ENCODE data around the gene SACM1L. TPM values are rescaled to one million over a fixed set of nuclear protein-coding genes. Genes with fewer than 3 reads are reported as not detected.
"Not testable (repeated sequence)": the region's sequence is repeated elsewhere in the genome, so short reads cannot be mapped to it uniquely, and the experiment has no call there.

Gene SACM1L
- total RNA-seq, 1 donor from 2014 or later: 46.8 TPM

- Mint-ChIP-seq H3K36me3 (ENCODE audit: low read depth, unreplicated experiment) (peaks cover 14% of the 10 kb centered on the region), H3K27ac (ENCODE audit: unreplicated experiment) (no peak overlapping the region)
Observed at GRCh38 chr3:45682311-45682710, 6.9 kb upstream of the SACM1L start.

GRCh38 chr3:45682786-45683185 lies 6.4 kb upstream of the SACM1L start:
- Mint-ChIP-seq H3K36me3 (ENCODE audit: low read depth, unreplicated experiment) (peaks cover 14% of the 10 kb centered on the region), H3K27ac (ENCODE audit: unreplicated experiment) (no peak overlapping the region), H3K4me1 (ENCODE audit: unreplicated experiment) (peaks cover 8% of the 10 kb centered on the region)

More at GRCh38 chr3:45682311-45682710, 6.9 kb upstream of the SACM1L start:
- Mint-ChIP-seq H3K4me3 (ENCODE audit: unreplicated experiment) (no peak overlapping the region), H3K9me3 (ENCODE audit: unreplicated experiment) (no peaks in the 10 kb centered on the region), H3K27me3 (ENCODE audit: unreplicated experiment) (no peaks in the 10 kb centered on the region), H3K4me1 (ENCODE audit: unreplicated experiment) (peaks cover 12% of the 10 kb centered on the region)
- no peak for DNase-seq (ENCODE audit: low spot score)
- no peak for TF ChIP-seq CTCF (IDR thresholded peaks at IDR 0.05; ENCODE audit: unreplicated experiment)

GRCh38 chr3:45683417-45684326 lies 5.5 kb upstream of the SACM1L start:
- Mint-ChIP-seq H3K27ac (ENCODE audit: unreplicated experiment) (no peak overlapping the region), H3K9me3 (ENCODE audit: unreplicated experiment) (no peaks in the 10 kb centered on the region), H3K4me1 (ENCODE audit: unreplicated experiment) (peaks cover 3% of the 10 kb centered on the region), H3K27me3 (ENCODE audit: unreplicated experiment) (peaks cover 2% of the 10 kb centered on the region), H3K4me3 (ENCODE audit: unreplicated experiment) (peak overlapping the region; percentile 23), H3K36me3 (ENCODE audit: low read depth, unreplicated experiment) (peaks cover 14% of the 10 kb centered on the region)
- no peak for DNase-seq (ENCODE audit: low spot score)
- no peak for TF ChIP-seq CTCF (IDR thresholded peaks at IDR 0.05; ENCODE audit: unreplicated experiment)

More at GRCh38 chr3:45682786-45683185, 6.4 kb upstream of the SACM1L start:
- TF ChIP-seq CTCF (IDR thresholded peaks at IDR 0.05; ENCODE audit: unreplicated experiment): no peak
- Mint-ChIP-seq H3K4me3 (ENCODE audit: unreplicated experiment) (peak overlapping the region; percentile 23), H3K27me3 (ENCODE audit: unreplicated experiment) (no peaks in the 10 kb centered on the region), H3K9me3 (ENCODE audit: unreplicated experiment) (no peaks in the 10 kb centered on the region)
- DNase-seq (ENCODE audit: low spot score): no peak

GRCh38 chr3:45684327-45684892 lies 4.8 kb upstream of the SACM1L start:
- DNase-seq (ENCODE audit: low spot score): no peak

GRCh38 chr3:45685722-45686121 lies 3.5 kb upstream of the SACM1L start:
- not testable (repeated sequence) for DNase-seq (ENCODE audit: low spot score); H3K4me1 Mint-ChIP-seq (ENCODE audit: unreplicated experiment); H3K27me3 Mint-ChIP-seq (ENCODE audit: unreplicated experiment); H3K9me3 Mint-ChIP-seq (ENCODE audit: unreplicated experiment); H3K4me3 Mint-ChIP-seq (ENCODE audit: unreplicated experiment)
- H3K27ac Mint-ChIP-seq (ENCODE audit: unreplicated experiment): peak overlapping the region; percentile 38
- H3K36me3 Mint-ChIP-seq (ENCODE audit: low read depth, unreplicated experiment): peaks cover 10% of the 10 kb centered on the region

More at GRCh38 chr3:45684327-45684892, 4.8 kb upstream of the SACM1L start:
- Mint-ChIP-seq H3K27me3 (ENCODE audit: unreplicated experiment) (peaks cover 8% of the 10 kb centered on the region), H3K27ac (ENCODE audit: unreplicated experiment) (no peak overlapping the region), H3K4me1 (ENCODE audit: unreplicated experiment) (peaks cover 6% of the 10 kb centered on the region), H3K36me3 (ENCODE audit: low read depth, unreplicated experiment) (peaks cover 18% of the 10 kb centered on the region), H3K4me3 (ENCODE audit: unreplicated experiment) (no peak overlapping the region), H3K9me3 (ENCODE audit: unreplicated experiment) (no peaks in the 10 kb centered on the region)
- TF ChIP-seq CTCF (IDR thresholded peaks at IDR 0.05; ENCODE audit: unreplicated experiment): no peak
